Measurements from ENCODE around the gene SERTAD2. TPM values are rescaled to one million over a fixed set of nuclear protein-coding genes. Genes with fewer than 3 reads are reported as not detected.

The SERTAD2 gene, protein sequence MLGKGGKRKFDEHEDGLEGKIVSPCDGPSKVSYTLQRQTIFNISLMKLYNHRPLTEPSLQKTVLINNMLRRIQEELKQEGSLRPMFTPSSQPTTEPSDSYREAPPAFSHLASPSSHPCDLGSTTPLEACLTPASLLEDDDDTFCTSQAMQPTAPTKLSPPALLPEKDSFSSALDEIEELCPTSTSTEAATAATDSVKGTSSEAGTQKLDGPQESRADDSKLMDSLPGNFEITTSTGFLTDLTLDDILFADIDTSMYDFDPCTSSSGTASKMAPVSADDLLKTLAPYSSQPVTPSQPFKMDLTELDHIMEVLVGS
- 10 to 100 TPM; 22.8 to 24.6 (median 23.3) TPM for polyA plus RNA-seq (ENCODE audit: insufficient read length in 4 of 4)

- DNase-seq (ENCODE audit: low read depth in 4 of 4, low spot score in 2 of 4) = peak in 3 of 4 donors; percentile 60 to 73 (median 69)
Measured at GRCh38 chr2:64653109-64654062, at the start of gene SERTAD2. Gene SERTAD2 (minus strand): TSS chr2:64653913. CDS start chr2:64636871, 17,042 bp downstream.

DNA sequence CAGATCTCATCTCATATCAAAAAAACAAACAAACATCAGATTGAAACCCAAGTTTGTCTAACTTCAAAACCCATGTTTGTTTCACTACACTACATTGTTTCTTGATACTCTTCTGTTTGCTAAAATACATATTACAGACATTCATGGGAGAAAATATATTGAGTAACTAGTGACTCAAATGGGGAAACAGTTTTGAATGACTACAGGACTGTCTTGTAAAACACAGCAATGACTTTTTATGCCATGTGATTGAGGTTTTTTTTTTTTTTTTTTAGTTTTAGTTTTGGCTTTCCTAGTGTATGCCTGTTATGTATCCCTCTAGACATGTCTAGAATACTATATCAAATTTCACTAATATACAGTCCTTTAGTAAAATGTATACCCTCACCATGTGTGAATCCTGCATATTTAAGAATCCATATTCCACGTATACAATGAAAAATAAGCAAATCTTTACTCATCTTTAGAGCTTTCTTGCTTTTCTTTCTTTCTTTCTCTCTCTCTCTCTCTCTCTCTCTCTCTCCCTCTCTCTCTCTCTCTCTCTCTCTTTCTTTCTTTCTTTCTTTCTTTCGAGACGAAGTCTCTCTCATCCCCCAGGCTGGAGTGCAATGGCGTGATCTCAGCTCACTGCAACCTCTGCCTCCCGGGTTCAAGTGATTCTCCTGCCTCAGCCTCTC, 46.6 kb upstream of the SERTAD2 start:
- no peak for DNase-seq (ENCODE audit: low read depth in 4 of 4, low spot score in 2 of 4)

DNA sequence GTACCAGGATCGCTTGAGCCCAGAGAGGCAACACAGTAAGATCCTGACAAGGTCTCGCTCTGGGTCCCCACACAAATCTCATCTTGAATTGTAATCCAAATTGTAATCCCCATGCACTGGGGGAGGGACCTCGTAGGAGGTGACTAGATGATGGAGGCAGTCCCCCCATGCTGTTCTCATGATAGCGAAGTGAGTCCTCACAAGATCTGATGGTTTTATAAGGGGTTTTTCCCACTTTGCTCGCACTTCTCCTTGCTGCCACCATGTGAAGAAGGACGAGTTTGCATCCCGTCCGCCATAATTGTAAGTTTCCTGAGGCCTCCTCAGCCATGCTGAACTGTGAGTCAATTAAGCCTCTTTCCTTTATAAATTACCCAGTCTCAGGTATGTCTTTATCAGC, 46.0 kb upstream of the SERTAD2 start:
- no peak for DNase-seq (ENCODE audit: low read depth in 4 of 4, low spot score in 2 of 4)

DNA sequence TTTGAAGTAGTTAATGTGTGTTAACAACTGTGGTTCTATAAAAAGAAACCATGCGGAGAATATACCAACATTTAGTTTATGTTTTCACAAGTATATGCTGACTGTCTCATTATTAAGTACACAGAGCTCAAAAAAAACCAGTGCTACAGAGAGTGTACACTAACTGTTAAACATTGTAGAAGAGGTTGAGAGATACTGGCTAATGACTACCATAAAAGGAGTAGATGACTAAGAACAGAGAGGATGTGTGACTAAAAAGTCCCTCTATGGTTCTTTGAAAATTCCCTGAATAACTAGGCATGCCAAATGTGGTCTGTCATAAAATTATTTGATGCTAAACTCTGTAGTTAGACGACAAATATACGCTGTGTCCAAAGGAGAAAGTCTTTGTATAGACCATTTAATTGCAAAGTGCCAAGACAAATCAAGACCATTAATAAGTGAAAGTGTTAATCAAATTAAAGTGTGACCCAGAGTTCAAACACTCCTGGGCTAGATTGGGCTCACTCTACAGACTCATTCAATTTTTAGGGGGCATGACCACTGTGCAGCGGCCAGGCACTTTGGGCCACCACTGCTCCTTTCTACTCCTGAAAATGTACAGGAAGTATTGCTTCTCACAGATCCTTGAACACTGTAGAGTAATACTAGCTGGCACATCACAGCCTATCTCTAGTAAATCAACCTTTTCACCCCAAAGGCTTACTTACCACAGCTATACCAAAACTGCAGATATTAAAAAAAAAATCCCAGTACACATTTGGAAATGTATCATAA, 45.1 kb upstream of the SERTAD2 start:
- no peak for DNase-seq (ENCODE audit: low read depth in 4 of 4, low spot score in 2 of 4)

- no peak for DNase-seq (ENCODE audit: low read depth in 4 of 4, low spot score in 2 of 4)
Measured at GRCh38 chr2:64698177-64698643, 44.5 kb upstream of the SERTAD2 start.

- DNase-seq (ENCODE audit: low read depth in 4 of 4, low spot score in 2 of 4) = no peak
Measured at GRCh38 chr2:64697297-64698176, 43.8 kb upstream of the SERTAD2 start.

DNA sequence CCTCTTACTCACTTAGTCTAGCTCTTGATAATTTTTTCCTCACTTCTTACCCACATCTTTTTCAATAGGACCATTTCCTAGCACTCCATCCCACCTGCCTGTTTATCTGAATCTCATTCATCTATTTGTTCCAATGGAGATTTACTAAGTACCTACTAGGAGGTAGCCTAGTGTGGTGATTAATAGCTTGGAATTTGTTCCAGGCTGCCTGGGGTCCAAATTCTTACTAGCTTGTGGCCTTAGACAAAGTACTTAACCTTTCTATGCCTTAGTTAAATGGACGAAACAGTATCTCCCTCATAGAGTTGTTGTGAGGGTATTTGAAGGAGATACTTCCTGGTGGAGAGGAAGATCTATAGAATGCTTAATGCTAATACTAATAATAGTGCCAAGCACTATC, 42.9 kb upstream of the SERTAD2 start:
- DNase-seq (ENCODE audit: low read depth in 4 of 4, low spot score in 2 of 4) = no peak

DNA sequence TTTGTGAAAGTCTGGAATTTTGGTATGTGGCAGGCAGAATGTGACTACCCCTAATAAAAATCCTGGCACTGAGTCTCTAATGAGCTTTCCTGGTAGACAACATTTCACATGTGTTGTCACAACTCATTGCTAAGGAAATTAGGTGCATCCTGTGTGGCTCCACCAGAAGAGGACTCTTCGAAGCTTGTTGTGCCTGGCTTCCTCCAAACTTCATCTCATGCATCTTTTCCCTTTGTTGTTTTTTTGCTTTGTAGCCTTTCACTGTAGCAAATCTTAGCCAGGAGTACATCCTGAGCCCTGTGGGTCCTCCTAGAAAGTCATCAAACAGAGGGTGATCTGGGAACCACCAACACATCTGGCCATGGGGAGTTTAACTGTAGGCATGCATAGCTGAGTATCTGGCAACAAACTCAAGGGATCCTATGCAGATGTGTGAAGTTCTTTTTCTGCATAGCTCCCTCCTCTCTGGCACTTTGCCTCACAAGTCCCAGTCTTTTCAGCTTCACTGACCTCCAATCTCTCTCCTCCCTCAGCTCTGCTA, 42.1 kb upstream of the SERTAD2 start:
- DNase-seq (ENCODE audit: low read depth in 4 of 4, low spot score in 2 of 4) = peak in 1 of 4 donors; percentile 16

DNA sequence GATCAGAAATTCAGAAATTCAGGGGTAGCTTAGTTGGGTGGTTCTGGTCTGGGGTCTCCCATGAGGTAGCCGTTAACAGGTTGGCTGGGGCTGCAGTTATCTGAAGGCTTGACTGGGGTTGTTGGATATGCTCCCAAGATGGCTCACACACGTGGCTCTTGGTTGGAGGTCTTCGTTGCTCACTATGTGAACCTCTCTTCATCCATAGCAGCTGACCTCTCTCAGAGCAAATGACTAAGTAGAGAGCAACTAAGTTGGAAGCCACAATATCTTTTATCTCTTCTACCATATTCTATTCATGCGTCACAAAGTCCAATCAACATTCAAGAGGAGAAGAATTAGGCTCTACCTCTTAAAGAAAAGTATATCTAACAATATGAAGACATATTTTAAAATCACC, 38.7 kb upstream of the SERTAD2 start:
- DNase-seq (ENCODE audit: low read depth in 4 of 4, low spot score in 2 of 4) = no peak

GRCh38 chr2:64688909-64689308, 35.2 kb upstream of the SERTAD2 start:
- no peak for DNase-seq (ENCODE audit: low read depth in 4 of 4, low spot score in 2 of 4)

DNA sequence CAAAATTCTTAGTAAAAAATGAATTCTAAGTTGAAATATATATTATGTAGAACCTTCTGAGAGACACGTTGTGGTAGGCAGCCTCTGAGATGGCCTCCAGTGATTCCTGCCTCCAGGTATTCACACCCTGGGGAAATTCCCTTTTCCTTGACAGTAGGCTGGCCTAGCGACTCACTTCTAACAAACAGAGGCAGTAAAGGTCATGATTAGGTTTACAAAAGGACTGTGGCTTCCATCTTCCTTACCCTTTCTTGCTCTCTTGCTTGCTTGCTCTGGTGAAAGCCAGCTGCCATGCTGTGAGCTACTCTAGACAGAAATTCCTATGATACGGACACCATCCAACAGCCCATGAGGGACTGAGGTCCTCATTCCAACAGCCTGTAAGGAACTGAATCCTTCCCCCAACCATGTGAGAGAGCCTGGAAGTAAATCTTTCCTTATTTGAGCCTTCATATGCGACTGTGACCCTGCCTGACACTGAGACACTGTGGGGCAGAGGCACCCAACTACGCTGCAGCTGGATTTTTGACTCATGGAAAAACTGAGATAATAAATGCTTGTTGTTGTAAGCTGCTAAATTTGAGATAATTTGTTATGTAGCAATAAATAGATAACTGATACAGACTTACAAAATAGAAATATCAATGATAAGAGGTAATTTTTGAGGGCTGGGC, 32.7 kb upstream of the SERTAD2 start:
- DNase-seq (ENCODE audit: low read depth in 4 of 4, low spot score in 2 of 4) = no peak

DNA sequence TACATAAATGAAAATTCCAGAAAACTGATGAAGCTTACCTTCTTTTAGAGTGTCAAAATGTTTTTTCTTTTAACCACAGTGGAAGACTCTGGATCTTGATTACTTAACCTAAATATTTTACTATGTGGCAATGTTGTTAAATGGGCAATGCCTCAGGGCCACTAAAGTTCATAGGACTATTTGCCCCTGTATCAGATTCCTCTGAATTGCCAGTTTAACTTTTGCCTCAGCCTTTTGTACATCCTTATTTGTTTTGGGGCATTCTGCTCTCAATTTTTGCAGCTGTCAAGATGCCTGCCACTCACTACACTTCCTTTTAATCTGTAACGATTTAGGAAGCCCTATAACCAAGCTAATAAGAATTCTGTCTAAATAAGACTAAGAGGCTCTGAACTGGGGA, 31.7 kb upstream of the SERTAD2 start:
- DNase-seq (ENCODE audit: low read depth in 4 of 4, low spot score in 2 of 4) = no peak

GRCh38 chr2:64683771-64684510, 30.2 kb upstream of the SERTAD2 start:
- DNase-seq (ENCODE audit: low read depth in 4 of 4, low spot score in 2 of 4) = no peak

DNA sequence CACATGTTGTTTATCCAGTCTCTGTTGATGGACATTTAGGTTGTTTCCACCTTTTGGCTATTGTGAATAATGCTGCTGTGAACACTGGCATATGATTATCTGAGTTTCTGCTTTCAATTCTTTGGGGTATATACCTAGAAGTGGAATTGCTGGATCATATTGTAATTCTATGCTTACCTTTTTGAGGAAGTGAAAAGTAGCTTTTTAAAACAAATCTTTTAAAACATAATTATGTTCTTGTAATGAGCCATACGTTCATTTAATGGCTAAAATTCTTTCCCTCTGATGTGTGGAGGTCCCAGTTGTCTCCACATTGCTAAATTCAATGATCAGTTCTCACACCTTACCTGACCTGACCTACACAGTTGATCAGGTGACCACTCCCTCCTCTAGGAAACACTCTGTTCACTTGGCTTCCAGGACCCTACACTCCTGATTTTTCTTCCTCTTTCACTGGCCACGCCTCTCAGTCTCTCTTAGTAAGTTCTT, 27.8 kb upstream of the SERTAD2 start:
- DNase-seq (ENCODE audit: low read depth in 4 of 4, low spot score in 2 of 4) = no peak

- no peak for DNase-seq (ENCODE audit: low read depth in 4 of 4, low spot score in 2 of 4)
Measured at GRCh38 chr2:64679673-64680425, 26.1 kb upstream of the SERTAD2 start.

DNA sequence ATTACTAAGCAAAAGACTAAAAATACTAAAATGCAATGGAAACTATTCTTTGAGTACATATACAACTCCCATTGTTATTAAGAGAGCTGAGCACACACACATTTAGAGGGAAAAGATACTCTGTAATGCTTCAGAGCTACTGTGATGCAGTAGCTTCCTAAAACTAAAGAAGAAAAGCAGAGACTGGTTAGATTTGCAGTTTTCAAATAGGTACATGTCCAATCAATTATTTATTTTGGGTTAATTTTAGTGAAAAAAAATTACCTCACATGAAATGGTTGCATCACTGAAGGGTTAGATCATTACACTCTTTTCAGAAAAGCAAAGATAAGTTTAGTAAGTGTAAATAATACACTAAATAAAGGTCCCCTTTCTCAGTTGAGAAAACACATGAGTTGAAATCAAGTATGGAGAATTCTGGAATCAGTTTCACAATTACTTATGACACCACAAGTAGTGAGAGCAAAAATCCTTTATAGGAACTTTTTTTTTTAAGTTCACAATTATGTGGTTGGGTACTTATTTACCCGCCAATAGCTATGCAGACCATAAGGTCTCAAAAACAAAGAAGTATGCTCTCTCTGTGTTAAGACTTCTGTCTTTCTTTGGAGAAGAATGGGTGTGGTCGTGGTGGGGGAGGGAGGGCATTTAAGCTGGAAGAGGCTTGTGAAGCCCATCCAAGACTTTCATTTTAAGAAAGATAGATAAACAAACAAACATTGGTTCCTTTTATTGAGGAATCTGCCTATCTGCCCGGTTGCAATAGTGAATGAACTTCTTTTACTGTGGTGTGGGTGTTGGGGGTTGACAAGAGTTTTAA, 25.3 kb upstream of the SERTAD2 start:
- DNase-seq (ENCODE audit: low read depth in 4 of 4, low spot score in 2 of 4) = no peak

Measured in left renal cortex interstitium (tissue), 4 donors.